Hepatocyte (in vitro differentiated cells): ENCODE measurements around the gene ABITRAM.
"Not testable (repeated sequence)": the region's sequence is repeated elsewhere in the genome, so short reads cannot be mapped to it uniquely, and the experiment has no call there.

Experiments
- CTCF ChIP-seq: fragments of 200-600 bp; sonication (generic); IDR thresholded peaks from 2 replicates; pipeline ENCODE4 v1.5.1; 2016; ENCODE audit warnings: antibody characterized with exemption, mild to moderate bottlenecking; ENCODE audit not compliant: poor library complexity
- EZH2 ChIP-seq: fragments of 200-600 bp; sonication (generic); IDR thresholded peaks from 2 replicates; pipeline ENCODE4 v1.6.1; 2016; ENCODE audit warnings: antibody characterized with exemption, mild to moderate bottlenecking, borderline replicate concordance
- EZH2phosphoT487 ChIP-seq: fragments of 200-600 bp; sonication (generic); IDR thresholded peaks from one replicate; pipeline ENCODE4 v1.6.1; 2018; ENCODE audit warnings: antibody characterized with exemption, mild to moderate bottlenecking, low read depth, moderate library complexity; ENCODE audit not compliant: unreplicated experiment, severe bottlenecking

DNA sequence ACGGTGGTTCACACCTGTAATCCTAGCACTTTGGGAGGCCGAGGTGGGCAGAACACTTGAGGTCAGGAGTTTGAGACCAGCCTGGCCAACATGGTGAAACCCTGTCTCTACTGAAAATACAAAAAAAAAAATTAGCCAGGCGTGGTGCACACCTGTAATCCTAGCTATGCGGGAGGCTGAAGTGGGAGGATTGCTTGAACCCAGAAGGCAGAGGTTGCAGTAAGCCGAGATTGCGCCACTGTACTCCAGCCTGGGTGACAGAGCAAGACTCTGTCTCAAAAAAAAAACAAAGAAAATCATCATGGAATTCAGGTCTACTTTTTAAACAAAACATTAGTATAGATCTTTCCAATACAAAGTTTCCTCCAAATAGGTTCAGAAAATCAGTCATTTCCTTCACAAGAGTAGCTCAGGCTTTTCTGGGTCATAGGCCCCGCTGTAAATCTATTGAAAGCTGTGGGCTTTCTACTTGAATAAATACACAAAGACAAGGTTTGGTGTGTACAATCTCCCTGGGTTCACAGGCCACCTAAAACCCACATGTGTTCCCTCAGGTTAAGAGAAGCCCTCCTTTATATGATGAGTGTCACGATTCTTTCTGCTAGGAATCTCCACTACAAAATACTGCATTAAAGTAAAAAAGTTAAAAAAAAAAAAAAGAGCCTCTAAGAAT lies 35.0 kb upstream of the ABITRAM start:
- not testable (repeated sequence) for TF ChIP-seq EZH2, CTCF, EZH2phosphoT487
